GM12875 (cell line): ENCODE results near the gene C2orf42.
"Not testable (repeated sequence)": the region's sequence is repeated elsewhere in the genome, so short reads cannot be mapped to it uniquely, and the experiment has no call there.

Experiments used
- H3K4me3 ChIP-seq: one replicate; pipeline ENCODE4 v1.5.1; 2011; ENCODE audit warnings: low read depth, low read length, control low read depth
- CTCF ChIP-seq: IDR thresholded peaks from 2 replicates; pipeline ENCODE4 v1.5.1; 2011; ENCODE audit warnings: low read depth, mild to moderate bottlenecking, control low read depth, inconsistent platforms, low read length, moderate library complexity, borderline replicate concordance; ENCODE audit not compliant: insufficient read depth

Gene C2orf42

GRCh38 chr2:70116936-70117552, 73.8 kb downstream of the C2orf42 start:
- H3K4me3 ChIP-seq = no peak overlapping the region
- TF ChIP-seq CTCF = no peak

- H3K4me3 ChIP-seq = no peak overlapping the region
- TF ChIP-seq CTCF = no peak
Measured at GRCh38 chr2:70115646-70116442, 75.0 kb downstream of the C2orf42 start.

GRCh38 chr2:70113359-70114070, 77.3 kb downstream of the C2orf42 start:
- no peak for TF ChIP-seq CTCF
- no peak overlapping the region for H3K4me3 ChIP-seq

- no peak overlapping the region for H3K4me3 ChIP-seq
- TF ChIP-seq CTCF = no peak
Measured at GRCh38 chr2:70111752-70112591, 78.8 kb downstream of the C2orf42 start.

- not testable (repeated sequence) for H3K4me3 ChIP-seq
Measured at GRCh38 chr2:70110397-70110796, 80.4 kb downstream of the C2orf42 start.

GRCh38 chr2:70106138-70106537, 84.7 kb downstream of the C2orf42 start:
- not testable (repeated sequence) for H3K4me3 ChIP-seq

- no peak overlapping the region for H3K4me3 ChIP-seq
- no peak for TF ChIP-seq CTCF
Measured at GRCh38 chr2:70104231-70105111, 86.3 kb downstream of the C2orf42 start.
